ENCODE data around the gene PTTG2. TPM values are rescaled to one million over a fixed set of nuclear protein-coding genes. Genes with fewer than 3 reads are reported as not detected.

Gene PTTG2
- total RNA-seq, 1 donor from 2014 or later, result not detected

DNA sequence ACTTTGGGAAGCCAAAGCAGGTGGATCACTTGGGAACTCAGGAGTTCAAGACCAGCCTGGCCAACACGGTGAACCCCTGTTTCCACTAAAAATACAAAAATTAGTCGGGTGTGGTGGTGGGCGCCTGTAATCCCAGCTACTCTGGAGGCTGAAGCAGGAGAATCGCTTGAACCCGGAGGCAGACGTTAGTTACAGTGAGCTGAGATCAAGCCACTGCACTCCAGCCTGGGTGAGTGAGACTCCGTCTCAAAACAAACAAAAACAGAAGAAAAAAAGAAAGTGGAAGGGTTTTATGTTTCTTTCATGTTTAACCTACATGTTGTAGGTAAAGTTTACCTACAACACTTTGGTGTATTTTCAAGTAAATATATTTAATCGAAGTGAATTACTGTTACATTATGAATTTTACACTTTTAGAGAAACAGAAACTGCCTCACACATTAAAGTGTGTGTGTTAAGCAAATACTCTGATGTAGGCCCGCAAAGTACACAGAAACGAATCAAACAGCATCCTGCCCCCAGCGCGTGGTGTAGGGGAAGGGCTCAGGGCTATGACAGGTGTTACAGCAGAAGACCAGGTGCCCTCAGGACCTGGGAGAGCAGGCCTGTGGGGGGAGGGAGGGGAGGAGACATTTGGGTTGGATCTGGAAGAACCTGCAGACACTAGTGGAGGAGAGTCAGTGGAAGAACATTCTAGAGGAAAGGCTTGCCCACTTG is 39.0 kb downstream of the PTTG2 start:
- no peak for DNase-seq (ENCODE audit: low read depth)
- TF ChIP-seq CTCF (conservative IDR thresholded peaks at IDR 0.05; ENCODE audit: low read depth, low read length), result no peak
- no peak overlapping the region for H3K4me3 ChIP-seq (ENCODE audit: low read depth, low read length)

GRCh38 chr4:37999965-38000364 is 39.8 kb downstream of the PTTG2 start:
- H3K4me3 ChIP-seq (ENCODE audit: low read depth, low read length), result no peak overlapping the region
- TF ChIP-seq CTCF (conservative IDR thresholded peaks at IDR 0.05; ENCODE audit: low read depth, low read length), result no peak
- no peak for DNase-seq (ENCODE audit: low read depth)

- no peak for DNase-seq (ENCODE audit: low read depth)
- H3K4me3 ChIP-seq (ENCODE audit: low read depth, low read length), result no peak overlapping the region
- TF ChIP-seq CTCF (conservative IDR thresholded peaks at IDR 0.05; ENCODE audit: low read depth, low read length), result no peak
Observed at GRCh38 chr4:38001927-38002326, 41.7 kb downstream of the PTTG2 start.

GRCh38 chr4:38002451-38003071 is 42.4 kb downstream of the PTTG2 start:
- no peak for TF ChIP-seq CTCF (conservative IDR thresholded peaks at IDR 0.05; ENCODE audit: low read depth, low read length)
- no peak overlapping the region for H3K4me3 ChIP-seq (ENCODE audit: low read depth, low read length)
- DNase-seq (ENCODE audit: low read depth), result no peak

- TF ChIP-seq CTCF (conservative IDR thresholded peaks at IDR 0.05; ENCODE audit: low read depth, low read length), result no peak
- no peak for DNase-seq (ENCODE audit: low read depth)
- H3K4me3 ChIP-seq (ENCODE audit: low read depth, low read length), result no peak overlapping the region
Observed at GRCh38 chr4:38003102-38003501, 42.9 kb downstream of the PTTG2 start.

- TF ChIP-seq CTCF (conservative IDR thresholded peaks at IDR 0.05; ENCODE audit: low read depth, low read length), result no peak
Observed at GRCh38 chr4:38003628-38004027, 43.4 kb downstream of the PTTG2 start.

DNA sequence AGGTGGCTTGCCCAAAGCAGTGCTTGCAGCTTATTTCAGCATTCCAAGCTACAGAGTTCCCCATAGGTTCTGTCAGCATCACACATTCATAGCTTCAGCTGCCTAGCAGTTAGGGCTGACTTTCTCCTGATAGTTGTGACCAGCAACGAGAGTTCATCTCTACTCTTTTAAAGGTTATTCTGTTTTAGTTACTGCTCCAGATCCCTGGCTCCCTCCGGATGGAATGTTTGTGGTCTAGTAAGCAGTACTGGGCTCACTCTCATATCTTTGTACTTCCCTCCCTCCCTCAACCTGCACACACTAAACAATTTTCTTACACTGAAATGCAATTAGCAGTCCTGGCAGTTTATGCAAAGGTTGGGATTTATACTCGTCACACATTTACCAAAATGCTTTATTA is 43.9 kb downstream of the PTTG2 start:
- TF ChIP-seq CTCF (conservative IDR thresholded peaks at IDR 0.05; ENCODE audit: low read depth, low read length), result no peak
- H3K4me3 ChIP-seq (ENCODE audit: low read depth, low read length), result no peak overlapping the region
- no peak for DNase-seq (ENCODE audit: low read depth)

More at GRCh38 chr4:38003628-38004027, 43.4 kb downstream of the PTTG2 start:
- no peak overlapping the region for H3K4me3 ChIP-seq (ENCODE audit: low read depth, low read length)
- no peak for DNase-seq (ENCODE audit: low read depth)

Measured in epithelial cell of proximal tubule (primary cell).